Retinal pigment epithelial cell (primary cell): ENCODE results near the gene EMC9.
A peak's percentile ranks its signal among the peaks of the same experiment; 100 is the strongest.

ENCODE experiments used
- DNase-seq: peaks from one replicate; pipeline ENCODE4 v3.0.0-alpha.2; 2010; ENCODE audit warnings: low read depth
- H3K4me3 ChIP-seq: 2 replicates; pipeline ENCODE4 v1.5.1; 2011; ENCODE audit warnings: mild to moderate bottlenecking, low read length, control low read depth, moderate library complexity
- TF ChIP-seq, protein P1 (sequence below): conservative IDR thresholded peaks from 2 replicates; pipeline ENCODE4 v1.5.1; 2011; ENCODE audit warnings: low read depth, low read length, control low read depth, inconsistent platforms

The EMC9 gene

DNA sequence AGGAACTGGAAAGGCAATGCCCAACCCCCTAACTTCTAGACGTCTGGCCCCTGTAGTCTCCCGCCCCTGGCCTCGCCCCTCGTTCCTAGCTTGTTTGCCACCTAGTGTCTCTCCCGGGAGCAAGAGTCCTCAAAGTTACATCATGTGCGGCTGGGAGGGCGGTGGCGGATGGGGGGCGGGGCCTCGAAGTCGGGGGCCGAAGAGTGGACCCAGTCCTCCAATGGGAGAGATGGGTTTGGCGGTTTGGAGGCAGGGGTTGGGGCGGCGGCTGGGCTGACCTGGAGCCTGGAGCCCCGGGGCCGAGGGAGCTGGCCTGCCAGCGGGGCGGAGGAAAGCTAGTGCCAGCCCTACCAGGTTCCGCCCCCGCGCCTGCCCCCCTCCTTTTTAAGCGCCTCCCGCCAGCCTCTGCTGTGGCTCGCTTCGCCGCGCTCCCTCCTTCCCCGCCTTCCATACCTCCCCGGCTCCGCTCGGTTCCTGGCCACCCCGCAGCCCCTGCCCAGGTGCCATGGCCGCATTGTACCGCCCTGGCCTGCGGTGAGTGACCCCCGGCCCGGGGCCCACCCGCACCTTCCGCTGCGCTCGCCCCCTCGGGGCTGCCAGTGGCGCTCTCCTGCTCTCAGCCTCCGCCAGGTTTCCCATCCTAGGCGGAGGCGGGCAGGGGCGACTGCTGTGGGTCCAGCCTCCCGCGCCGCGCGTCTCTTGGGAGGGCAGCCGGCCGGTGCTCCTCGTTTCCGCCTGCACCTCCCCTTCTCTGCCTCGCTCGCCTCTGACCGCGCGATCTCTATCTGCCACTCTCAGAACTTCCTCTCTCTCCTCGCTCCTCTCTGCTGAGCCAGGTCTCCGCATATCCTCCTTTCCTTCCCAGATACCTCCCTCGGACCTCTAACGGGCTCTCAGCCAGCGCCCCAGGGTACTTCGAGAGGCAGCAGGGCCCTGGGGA lies 47.2 kb downstream of the EMC9 start, which contains the start of gene PCK2:
Gene PCK2, plus strand, starts transcription at position 411 of the 940 bp plus-strand sequence. Its CDS starts 95 bp downstream, at position 506.
- H3K4me3 ChIP-seq, result peak within 1 kb of the TSS; percentile 74
- TF ChIP-seq, protein P1, sequence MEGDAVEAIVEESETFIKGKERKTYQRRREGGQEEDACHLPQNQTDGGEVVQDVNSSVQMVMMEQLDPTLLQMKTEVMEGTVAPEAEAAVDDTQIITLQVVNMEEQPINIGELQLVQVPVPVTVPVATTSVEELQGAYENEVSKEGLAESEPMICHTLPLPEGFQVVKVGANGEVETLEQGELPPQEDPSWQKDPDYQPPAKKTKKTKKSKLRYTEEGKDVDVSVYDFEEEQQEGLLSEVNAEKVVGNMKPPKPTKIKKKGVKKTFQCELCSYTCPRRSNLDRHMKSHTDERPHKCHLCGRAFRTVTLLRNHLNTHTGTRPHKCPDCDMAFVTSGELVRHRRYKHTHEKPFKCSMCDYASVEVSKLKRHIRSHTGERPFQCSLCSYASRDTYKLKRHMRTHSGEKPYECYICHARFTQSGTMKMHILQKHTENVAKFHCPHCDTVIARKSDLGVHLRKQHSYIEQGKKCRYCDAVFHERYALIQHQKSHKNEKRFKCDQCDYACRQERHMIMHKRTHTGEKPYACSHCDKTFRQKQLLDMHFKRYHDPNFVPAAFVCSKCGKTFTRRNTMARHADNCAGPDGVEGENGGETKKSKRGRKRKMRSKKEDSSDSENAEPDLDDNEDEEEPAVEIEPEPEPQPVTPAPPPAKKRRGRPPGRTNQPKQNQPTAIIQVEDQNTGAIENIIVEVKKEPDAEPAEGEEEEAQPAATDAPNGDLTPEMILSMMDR, result no peak
- peak; percentile 39 for DNase-seq

DNA sequence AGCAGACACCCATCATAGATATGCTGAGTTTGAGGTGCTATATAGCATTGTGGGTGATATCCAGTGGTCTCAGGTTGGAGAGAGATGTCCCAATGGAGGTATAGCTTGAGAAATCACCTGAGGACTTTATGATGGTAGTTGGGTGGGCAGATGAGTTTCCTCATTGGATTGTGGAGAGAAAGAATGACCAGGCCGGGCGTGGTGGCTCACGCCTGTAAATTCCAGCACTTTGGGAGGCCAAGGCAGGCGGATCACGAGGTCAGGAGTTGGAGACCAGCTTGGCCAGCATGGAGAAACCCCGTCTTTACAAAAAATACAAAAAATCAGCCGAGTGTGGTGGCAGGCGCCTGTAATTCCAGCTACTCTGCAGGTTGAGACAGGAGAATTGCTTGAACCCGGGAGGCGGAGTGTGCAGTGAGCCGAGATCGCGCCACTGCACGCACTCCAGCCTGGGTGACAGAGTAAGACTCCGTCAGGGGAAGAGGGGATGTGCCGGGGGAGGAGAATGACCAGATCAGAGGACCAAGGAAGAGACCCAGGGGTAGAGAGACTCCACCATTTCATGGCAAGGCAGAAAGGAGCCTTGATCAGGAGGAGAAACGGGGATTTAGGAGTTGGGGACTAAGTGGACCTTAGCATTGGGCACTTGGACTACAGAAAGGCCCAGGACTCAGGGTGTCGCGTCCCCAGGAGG lies 48.0 kb downstream of the EMC9 start:
- DNase-seq, result no peak
- TF ChIP-seq, protein P1, result no peak
- H3K4me3 ChIP-seq, result no peak overlapping the region

DNA sequence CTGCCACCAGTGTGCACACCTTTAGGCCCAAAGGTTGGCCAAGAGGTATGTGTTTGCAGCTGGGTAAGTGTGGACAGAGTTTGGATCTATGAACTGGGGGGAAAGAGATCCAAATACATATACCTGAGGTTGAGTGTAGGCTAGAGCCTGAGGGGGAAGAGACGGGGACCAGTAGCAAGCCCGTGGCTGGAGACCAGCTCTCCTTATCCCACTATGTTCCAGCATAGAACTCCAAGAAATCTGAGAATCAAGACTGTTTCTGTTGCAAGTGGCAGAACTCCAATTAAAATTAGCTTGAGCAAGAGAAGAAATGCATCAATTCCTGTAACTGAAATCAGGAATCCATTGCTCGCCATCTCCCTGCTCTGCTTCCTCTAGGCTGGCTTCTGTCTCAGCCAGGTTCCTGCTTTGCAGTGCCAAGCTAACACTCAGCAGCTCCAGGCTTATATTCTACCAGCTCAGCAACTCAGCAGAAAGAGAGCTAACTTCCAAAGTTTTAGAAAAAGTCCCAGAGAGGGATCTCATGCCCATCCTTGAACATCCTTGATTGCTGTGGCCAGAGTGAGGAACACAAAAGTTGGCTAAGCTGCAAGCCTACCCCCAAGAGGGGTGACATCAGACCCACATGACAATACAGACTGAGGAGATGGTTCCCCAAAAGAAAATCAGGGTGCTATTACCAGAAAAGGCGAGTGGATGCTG lies 48.7 kb downstream of the EMC9 start:
- no peak for DNase-seq
- TF ChIP-seq, protein P1, result no peak
- no peak overlapping the region for H3K4me3 ChIP-seq

DNA sequence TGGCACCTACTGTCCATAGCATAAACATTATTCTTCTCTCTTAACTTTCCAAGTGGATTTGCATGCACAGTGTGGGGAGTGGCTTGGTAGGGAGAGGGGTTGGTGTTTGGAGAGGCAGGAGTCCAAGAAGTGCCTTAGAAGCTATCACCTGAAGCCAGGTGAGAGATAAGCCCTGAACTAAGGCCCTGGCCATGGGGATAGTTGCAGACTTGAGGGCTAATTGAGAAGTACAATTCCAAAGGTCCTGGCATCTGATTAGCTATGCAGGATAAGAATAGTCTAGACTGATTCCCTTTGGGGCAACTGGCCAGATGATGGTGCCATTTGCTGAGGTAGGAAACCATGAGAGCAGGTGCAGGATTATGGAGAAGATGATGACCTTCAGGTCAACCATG lies 49.3 kb downstream of the EMC9 start:
- TF ChIP-seq, protein P1, result no peak

DNA sequence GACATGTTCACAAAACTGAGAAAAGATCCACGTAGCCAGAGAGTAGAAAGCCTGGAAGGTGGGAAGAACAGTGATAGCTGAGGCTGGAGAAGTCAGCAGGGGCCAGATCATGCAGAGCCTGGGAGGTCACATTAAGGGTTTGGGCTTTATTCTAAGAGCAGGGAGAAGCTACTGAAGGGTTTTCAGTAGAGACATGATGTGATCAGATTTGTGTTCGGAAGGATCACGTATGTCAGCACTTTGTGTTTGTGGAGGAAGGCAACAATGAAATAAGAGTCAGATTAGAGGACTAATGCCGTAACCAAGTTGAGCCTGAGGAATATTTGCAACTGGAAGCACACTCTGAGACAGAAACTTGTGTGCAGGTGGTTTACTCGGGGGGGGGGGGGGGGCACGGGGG lies 51.5 kb downstream of the EMC9 start:
- TF ChIP-seq, protein P1, result no peak
- no peak overlapping the region for H3K4me3 ChIP-seq

More for the DNA sequence above, 49.3 kb downstream of the EMC9 start:
- H3K4me3 ChIP-seq, result no peak overlapping the region
- DNase-seq, result no peak

More for the DNA sequence above, 51.5 kb downstream of the EMC9 start:
- DNase-seq, result no peak
